GM23338 (cell line): ENCODE measurements around the gene PCDHGA5. TPM values are rescaled to one million over a fixed set of nuclear protein-coding genes. Genes with fewer than 3 reads are reported as not detected.

Experiments
- ATAC-seq: fragments of 200-7000 bp; cut with Tn5 transposase; 3 replicates; pipeline ENCODE4 v1.9.1; 2020
- DNase-seq: peaks from one replicate; pipeline ENCODE4 v3.0.0-alpha.2; 2015; ENCODE audit warnings: low spot score
- H2AFZ ChIP-seq: fragments of 200-600 bp; sonication (generic); 2 replicates; pipeline ENCODE4 v1.8.0; 2016; ENCODE audit warnings: antibody characterized with exemption, mild to moderate bottlenecking, moderate library complexity
- H3F3A ChIP-seq: fragments of 200-600 bp; sonication (generic); replicated peaks from 2 replicates; pipeline ENCODE4 v1.8.0; 2017; ENCODE audit warnings: antibody characterized with exemption, mixed run types, low read depth
- H3K27ac ChIP-seq: fragments of 200-600 bp; sonication (generic); 2 replicates; pipeline ENCODE4 v1.6.1; 2016; ENCODE audit warnings: low read depth
- H3K27me3 ChIP-seq: fragments of 200-600 bp; sonication (generic); 2 replicates; pipeline ENCODE4 v1.8.0; 2016; ENCODE audit warnings: mild to moderate bottlenecking, mixed run types, moderate library complexity; ENCODE audit not compliant: insufficient read depth
- H3K36me3 ChIP-seq: fragments of 200-600 bp; sonication (generic); 2 replicates; pipeline ENCODE4 v1.8.0; 2016; ENCODE audit warnings: mild to moderate bottlenecking; ENCODE audit not compliant: insufficient read depth
- H3K4me1 ChIP-seq: fragments of 200-600 bp; sonication (generic); 2 replicates; pipeline ENCODE4 v1.8.0; 2016; ENCODE audit warnings: mild to moderate bottlenecking, moderate library complexity; ENCODE audit not compliant: insufficient read depth
- H3K4me2 ChIP-seq: fragments of 200-600 bp; sonication (generic); 2 replicates; pipeline ENCODE4 v1.7.1; 2017; ENCODE audit warnings: mixed run types
- H3K4me3 ChIP-seq: fragments of 200-600 bp; sonication (generic); 2 replicates; pipeline ENCODE4 v1.6.1; 2016; ENCODE audit warnings: mixed run types
- H3K79me2 ChIP-seq: fragments of 200-600 bp; sonication (generic); replicated peaks from 2 replicates; pipeline ENCODE4 v1.8.0; 2017; ENCODE audit warnings: mild to moderate bottlenecking; ENCODE audit not compliant: insufficient read depth
- H3K9me2 ChIP-seq: fragments of 200-600 bp; sonication (generic); 2 replicates; pipeline ENCODE4 v1.8.0; 2017; ENCODE audit not compliant: insufficient read depth
- H4K20me1 ChIP-seq: fragments of 200-600 bp; sonication (generic); replicated peaks from 2 replicates; pipeline ENCODE4 v1.8.0; 2017; ENCODE audit warnings: mild to moderate bottlenecking; ENCODE audit not compliant: insufficient read depth
- H3K27ac Mint-ChIP-seq: 2 replicates; pipeline ENCODE4 v1.8.0; 2020; ENCODE audit warnings: inconsistent platforms, mild to moderate bottlenecking, moderate library complexity, mixed read lengths
- H3K27me3 Mint-ChIP-seq: 3 replicates; pipeline ENCODE4 v1.8.0; 2022; ENCODE audit warnings: low read depth, mild to moderate bottlenecking, moderate library complexity, mixed read lengths, inconsistent platforms; ENCODE audit not compliant: insufficient read depth, poor library complexity
- H3K36me3 Mint-ChIP-seq: 3 replicates; pipeline ENCODE4 v1.8.0; 2021; ENCODE audit warnings: low read depth, mild to moderate bottlenecking, inconsistent platforms, moderate library complexity, mixed read lengths
- H3K4me1 Mint-ChIP-seq: 3 replicates; pipeline ENCODE4 v1.8.0; 2020; ENCODE audit warnings: mild to moderate bottlenecking, inconsistent platforms, mixed read lengths
- H3K4me3 Mint-ChIP-seq: 3 replicates; pipeline ENCODE4 v1.8.0; 2021; ENCODE audit warnings: moderate library complexity, mild to moderate bottlenecking, inconsistent platforms, mixed read lengths
- H3K9me3 Mint-ChIP-seq: 3 replicates; pipeline ENCODE4 v1.8.0; 2020; ENCODE audit warnings: moderate library complexity, mild to moderate bottlenecking, inconsistent platforms, mixed read lengths
- CREB1 ChIP-seq: fragments of 250-450 bp; sonication (Bioruptor Pico); IDR thresholded peaks from 2 replicates; pipeline ENCODE4 v1.5.0; 2020; ENCODE audit warnings: low read depth, mild to moderate bottlenecking, moderate library complexity
- EZH2 ChIP-seq: fragments of 200-600 bp; sonication (generic); IDR thresholded peaks from one replicate; pipeline ENCODE4 v1.8.0; 2017; ENCODE audit warnings: antibody characterized with exemption, mild to moderate bottlenecking, low read depth; ENCODE audit not compliant: unreplicated experiment
- EZH2phosphoT487 ChIP-seq: fragments of 200-600 bp; sonication (generic); IDR thresholded peaks from one replicate; pipeline ENCODE4 v1.8.1; 2018; ENCODE audit warnings: antibody characterized with exemption; ENCODE audit not compliant: unreplicated experiment
- JUNB ChIP-seq: IDR thresholded peaks from one replicate; pipeline ENCODE4 v1.6.1; 2016; ENCODE audit warnings: antibody characterized with exemption; ENCODE audit not compliant: unreplicated experiment
- NANOG ChIP-seq: IDR thresholded peaks from 2 replicates; pipeline ENCODE4 v1.6.1; 2016; ENCODE audit warnings: antibody characterized with exemption, borderline replicate concordance
- POLR2AphosphoS5 ChIP-seq: IDR thresholded peaks from 2 replicates; pipeline ENCODE4 v1.6.1; 2016; ENCODE audit warnings: antibody characterized with exemption, low read depth
- STAT1 ChIP-seq: IDR thresholded peaks from one replicate; pipeline ENCODE4 v1.6.1; 2016; ENCODE audit warnings: antibody characterized with exemption; ENCODE audit not compliant: unreplicated experiment
- ZNF114 ChIP-seq: fragments of 250-450 bp; sonication (Bioruptor Pico); IDR thresholded peaks from 2 replicates; pipeline ENCODE4 v1.5.0; 2020; ENCODE audit warnings: mild to moderate bottlenecking, moderate library complexity
- ZNF331 ChIP-seq: fragments of 250-450 bp; sonication (Bioruptor Pico); IDR thresholded peaks from 2 replicates; pipeline ENCODE4 v1.5.0; 2020; ENCODE audit warnings: low read depth, mild to moderate bottlenecking, moderate library complexity
- polyA plus RNA-seq: library from polyadenylated mRNA; unstranded; fragments of >200 nt; fragmentation: Nextera tagmentation; extraction: Ambion mirVana; gene quantifications from 2 replicates; pipeline ENCODE4 v1.2.1, GENCODE V29; 2016
- total RNA-seq: library from RNA; depleted of rRNA; stranded (reverse); fragments of >200 nt; shearing (Covaris generic); gene quantifications from 2 replicates; pipeline ENCODE4 v1.2.3, GENCODE V29; 2014
- TF ChIP-seq, protein P1 (sequence below): fragments of 250-450 bp; sonication (Bioruptor Pico); IDR thresholded peaks from 2 replicates; pipeline ENCODE4 v1.5.0; 2020; ENCODE audit warnings: mild to moderate bottlenecking, moderate library complexity
- TF ChIP-seq, protein P2 (sequence below): IDR thresholded peaks from one replicate; pipeline ENCODE4 v1.6.1; 2018; ENCODE audit warnings: antibody characterized with exemption; ENCODE audit not compliant: unreplicated experiment
- TF ChIP-seq, protein P3 (sequence below): IDR thresholded peaks from 2 replicates; pipeline ENCODE4 v1.6.1; 2016; ENCODE audit warnings: antibody characterized with exemption
- TF ChIP-seq, protein P4 (sequence below), 2 experiments: fragments of 200-600 bp in 1 of 2; sonication (generic) in 1 of 2; conservative IDR thresholded peaks; 2 replicates each; pipeline versions ENCODE4 v1.5.1 to v1.6.1; 2016 to 2017; ENCODE audit warnings: antibody characterized with exemption in 2 of 2, low read depth in 2 of 2, mild to moderate bottlenecking in 2 of 2, moderate library complexity in 1 of 2

The PCDHGA5 gene
- total and polyA plus RNA-seq, 2 experiments from 2014 or later, result 0.55 to 3.1 TPM

DNA sequence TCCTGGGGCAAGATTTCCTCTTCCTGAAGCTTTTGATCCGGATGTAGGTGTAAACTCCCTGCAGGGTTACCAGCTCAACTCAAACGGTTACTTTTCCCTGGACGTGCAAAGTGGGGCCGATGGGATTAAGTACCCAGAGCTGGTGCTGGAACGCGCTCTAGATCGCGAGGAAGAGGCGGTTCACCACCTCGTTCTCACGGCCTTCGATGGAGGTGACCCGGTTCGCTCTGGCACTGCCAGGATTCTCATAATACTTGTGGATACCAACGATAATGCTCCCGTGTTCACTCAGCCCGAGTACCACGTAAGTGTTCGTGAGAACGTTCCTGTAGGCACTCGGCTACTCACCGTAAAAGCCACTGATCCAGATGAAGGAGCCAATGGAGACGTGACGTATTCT is 8.3 kb upstream of the PCDHGA5 start:
- 0 out of 2 replicates have a peak, but pooled peaks cover 5% of the 10 kb centered on the region for H3F3A ChIP-seq
- no peak overlapping the region for H3K27ac Mint-ChIP-seq
- no peak overlapping the region for H3K4me3 Mint-ChIP-seq
- H2AFZ ChIP-seq, result no peak overlapping the region
- no peaks in the 10 kb centered on the region for H3K9me2 ChIP-seq
- no peak overlapping the region for H3K27ac ChIP-seq
- no peak for ATAC-seq
- H3K4me1 ChIP-seq, result no peaks in the 10 kb centered on the region
- peaks cover 5% of the 10 kb centered on the region for H3K4me1 Mint-ChIP-seq
- no peak for DNase-seq
- H3K9me3 Mint-ChIP-seq, result peaks cover 62% of the 10 kb centered on the region
- H3K4me2 ChIP-seq, result no peak overlapping the region
- no peaks in the 10 kb centered on the region for H3K79me2 ChIP-seq
- TF ChIP-seq NANOG (no peak), CREB1 (CRISPR knock-in tag) (no peak), JUNB (no peak), EZH2phosphoT487 (no peak), ZNF331 (CRISPR knock-in tag) (no peak), ZNF114 (CRISPR knock-in tag) (no peak), STAT1 (no peak), POLR2AphosphoS5 (no peak), EZH2 (no peak)
- TF ChIP-seq, protein P1, sequence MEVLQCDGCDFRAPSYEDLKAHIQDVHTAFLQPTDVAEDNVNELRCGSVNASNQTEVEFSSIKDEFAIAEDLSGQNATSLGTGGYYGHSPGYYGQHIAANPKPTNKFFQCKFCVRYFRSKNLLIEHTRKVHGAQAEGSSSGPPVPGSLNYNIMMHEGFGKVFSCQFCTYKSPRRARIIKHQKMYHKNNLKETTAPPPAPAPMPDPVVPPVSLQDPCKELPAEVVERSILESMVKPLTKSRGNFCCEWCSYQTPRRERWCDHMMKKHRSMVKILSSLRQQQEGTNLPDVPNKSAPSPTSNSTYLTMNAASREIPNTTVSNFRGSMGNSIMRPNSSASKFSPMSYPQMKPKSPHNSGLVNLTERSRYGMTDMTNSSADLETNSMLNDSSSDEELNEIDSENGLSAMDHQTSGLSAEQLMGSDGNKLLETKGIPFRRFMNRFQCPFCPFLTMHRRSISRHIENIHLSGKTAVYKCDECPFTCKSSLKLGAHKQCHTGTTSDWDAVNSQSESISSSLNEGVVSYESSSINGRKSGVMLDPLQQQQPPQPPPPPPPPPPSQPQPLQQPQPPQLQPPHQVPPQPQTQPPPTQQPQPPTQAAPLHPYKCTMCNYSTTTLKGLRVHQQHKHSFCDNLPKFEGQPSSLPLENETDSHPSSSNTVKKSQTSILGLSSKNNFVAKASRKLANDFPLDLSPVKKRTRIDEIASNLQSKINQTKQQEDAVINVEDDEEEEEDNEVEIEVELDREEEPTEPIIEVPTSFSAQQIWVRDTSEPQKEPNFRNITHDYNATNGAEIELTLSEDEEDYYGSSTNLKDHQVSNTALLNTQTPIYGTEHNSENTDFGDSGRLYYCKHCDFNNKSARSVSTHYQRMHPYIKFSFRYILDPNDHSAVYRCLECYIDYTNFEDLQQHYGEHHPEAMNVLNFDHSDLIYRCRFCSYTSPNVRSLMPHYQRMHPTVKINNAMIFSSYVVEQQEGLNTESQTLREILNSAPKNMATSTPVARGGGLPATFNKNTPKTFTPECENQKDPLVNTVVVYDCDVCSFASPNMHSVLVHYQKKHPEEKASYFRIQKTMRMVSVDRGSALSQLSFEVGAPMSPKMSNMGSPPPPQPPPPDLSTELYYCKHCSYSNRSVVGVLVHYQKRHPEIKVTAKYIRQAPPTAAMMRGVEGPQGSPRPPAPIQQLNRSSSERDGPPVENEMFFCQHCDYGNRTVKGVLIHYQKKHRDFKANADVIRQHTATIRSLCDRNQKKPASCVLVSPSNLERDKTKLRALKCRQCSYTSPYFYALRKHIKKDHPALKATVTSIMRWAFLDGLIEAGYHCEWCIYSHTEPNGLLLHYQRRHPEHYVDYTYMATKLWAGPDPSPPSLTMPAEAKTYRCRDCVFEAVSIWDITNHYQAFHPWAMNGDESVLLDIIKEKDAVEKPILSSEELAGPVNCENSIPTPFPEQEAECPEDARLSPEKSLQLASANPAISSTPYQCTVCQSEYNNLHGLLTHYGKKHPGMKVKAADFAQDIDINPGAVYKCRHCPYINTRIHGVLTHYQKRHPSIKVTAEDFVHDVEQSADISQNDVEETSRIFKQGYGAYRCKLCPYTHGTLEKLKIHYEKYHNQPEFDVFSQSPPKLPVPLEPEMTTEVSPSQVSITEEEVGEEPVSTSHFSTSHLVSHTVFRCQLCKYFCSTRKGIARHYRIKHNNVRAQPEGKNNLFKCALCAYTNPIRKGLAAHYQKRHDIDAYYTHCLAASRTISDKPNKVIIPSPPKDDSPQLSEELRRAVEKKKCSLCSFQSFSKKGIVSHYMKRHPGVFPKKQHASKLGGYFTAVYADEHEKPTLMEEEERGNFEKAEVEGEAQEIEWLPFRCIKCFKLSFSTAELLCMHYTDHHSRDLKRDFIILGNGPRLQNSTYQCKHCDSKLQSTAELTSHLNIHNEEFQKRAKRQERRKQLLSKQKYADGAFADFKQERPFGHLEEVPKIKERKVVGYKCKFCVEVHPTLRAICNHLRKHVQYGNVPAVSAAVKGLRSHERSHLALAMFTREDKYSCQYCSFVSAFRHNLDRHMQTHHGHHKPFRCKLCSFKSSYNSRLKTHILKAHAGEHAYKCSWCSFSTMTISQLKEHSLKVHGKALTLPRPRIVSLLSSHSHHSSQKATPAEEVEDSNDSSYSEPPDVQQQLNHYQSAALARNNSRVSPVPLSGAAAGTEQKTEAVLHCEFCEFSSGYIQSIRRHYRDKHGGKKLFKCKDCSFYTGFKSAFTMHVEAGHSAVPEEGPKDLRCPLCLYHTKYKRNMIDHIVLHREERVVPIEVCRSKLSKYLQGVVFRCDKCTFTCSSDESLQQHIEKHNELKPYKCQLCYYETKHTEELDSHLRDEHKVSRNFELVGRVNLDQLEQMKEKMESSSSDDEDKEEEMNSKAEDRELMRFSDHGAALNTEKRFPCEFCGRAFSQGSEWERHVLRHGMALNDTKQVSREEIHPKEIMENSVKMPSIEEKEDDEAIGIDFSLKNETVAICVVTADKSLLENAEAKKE (CRISPR knock-in tag), result no peak
- TF ChIP-seq, protein P2, sequence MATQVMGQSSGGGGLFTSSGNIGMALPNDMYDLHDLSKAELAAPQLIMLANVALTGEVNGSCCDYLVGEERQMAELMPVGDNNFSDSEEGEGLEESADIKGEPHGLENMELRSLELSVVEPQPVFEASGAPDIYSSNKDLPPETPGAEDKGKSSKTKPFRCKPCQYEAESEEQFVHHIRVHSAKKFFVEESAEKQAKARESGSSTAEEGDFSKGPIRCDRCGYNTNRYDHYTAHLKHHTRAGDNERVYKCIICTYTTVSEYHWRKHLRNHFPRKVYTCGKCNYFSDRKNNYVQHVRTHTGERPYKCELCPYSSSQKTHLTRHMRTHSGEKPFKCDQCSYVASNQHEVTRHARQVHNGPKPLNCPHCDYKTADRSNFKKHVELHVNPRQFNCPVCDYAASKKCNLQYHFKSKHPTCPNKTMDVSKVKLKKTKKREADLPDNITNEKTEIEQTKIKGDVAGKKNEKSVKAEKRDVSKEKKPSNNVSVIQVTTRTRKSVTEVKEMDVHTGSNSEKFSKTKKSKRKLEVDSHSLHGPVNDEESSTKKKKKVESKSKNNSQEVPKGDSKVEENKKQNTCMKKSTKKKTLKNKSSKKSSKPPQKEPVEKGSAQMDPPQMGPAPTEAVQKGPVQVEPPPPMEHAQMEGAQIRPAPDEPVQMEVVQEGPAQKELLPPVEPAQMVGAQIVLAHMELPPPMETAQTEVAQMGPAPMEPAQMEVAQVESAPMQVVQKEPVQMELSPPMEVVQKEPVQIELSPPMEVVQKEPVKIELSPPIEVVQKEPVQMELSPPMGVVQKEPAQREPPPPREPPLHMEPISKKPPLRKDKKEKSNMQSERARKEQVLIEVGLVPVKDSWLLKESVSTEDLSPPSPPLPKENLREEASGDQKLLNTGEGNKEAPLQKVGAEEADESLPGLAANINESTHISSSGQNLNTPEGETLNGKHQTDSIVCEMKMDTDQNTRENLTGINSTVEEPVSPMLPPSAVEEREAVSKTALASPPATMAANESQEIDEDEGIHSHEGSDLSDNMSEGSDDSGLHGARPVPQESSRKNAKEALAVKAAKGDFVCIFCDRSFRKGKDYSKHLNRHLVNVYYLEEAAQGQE, result no peak
- TF ChIP-seq, protein P3, sequence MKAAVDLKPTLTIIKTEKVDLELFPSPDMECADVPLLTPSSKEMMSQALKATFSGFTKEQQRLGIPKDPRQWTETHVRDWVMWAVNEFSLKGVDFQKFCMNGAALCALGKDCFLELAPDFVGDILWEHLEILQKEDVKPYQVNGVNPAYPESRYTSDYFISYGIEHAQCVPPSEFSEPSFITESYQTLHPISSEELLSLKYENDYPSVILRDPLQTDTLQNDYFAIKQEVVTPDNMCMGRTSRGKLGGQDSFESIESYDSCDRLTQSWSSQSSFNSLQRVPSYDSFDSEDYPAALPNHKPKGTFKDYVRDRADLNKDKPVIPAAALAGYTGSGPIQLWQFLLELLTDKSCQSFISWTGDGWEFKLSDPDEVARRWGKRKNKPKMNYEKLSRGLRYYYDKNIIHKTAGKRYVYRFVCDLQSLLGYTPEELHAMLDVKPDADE, result no peak
- TF ChIP-seq, protein P4, sequence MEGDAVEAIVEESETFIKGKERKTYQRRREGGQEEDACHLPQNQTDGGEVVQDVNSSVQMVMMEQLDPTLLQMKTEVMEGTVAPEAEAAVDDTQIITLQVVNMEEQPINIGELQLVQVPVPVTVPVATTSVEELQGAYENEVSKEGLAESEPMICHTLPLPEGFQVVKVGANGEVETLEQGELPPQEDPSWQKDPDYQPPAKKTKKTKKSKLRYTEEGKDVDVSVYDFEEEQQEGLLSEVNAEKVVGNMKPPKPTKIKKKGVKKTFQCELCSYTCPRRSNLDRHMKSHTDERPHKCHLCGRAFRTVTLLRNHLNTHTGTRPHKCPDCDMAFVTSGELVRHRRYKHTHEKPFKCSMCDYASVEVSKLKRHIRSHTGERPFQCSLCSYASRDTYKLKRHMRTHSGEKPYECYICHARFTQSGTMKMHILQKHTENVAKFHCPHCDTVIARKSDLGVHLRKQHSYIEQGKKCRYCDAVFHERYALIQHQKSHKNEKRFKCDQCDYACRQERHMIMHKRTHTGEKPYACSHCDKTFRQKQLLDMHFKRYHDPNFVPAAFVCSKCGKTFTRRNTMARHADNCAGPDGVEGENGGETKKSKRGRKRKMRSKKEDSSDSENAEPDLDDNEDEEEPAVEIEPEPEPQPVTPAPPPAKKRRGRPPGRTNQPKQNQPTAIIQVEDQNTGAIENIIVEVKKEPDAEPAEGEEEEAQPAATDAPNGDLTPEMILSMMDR (conservative IDR thresholded peaks at IDR 0.05; ENCODE audit: low read depth in 2 of 2), result no peak
- H3K4me3 ChIP-seq, result no peak overlapping the region
- peaks cover 61% of the 10 kb centered on the region for H3K36me3 Mint-ChIP-seq
- no peaks in the 10 kb centered on the region for H3K36me3 ChIP-seq
- H4K20me1 ChIP-seq, result no peaks in the 10 kb centered on the region
- H3K27me3 Mint-ChIP-seq, result peaks cover 4% of the 10 kb centered on the region
- H3K27me3 ChIP-seq, result no peaks in the 10 kb centered on the region
